Mucosa of rectum (tissue), 2 donors: ENCODE data around the gene IKBKG.
A peak's percentile ranks its signal among the peaks of the same experiment; 100 is the strongest.
"Not testable (repeated sequence)": the region's sequence is repeated elsewhere in the genome, so short reads cannot be mapped to it uniquely, and the experiment has no call there.

Source experiments
- H3K27ac ChIP-seq, 2 donors: one replicate each; pipeline ENCODE4 v1.7.0; 2013; ENCODE audit warnings: inconsistent platforms in 2 of 2, low read depth in 2 of 2, low read length in 2 of 2
- H3K27me3 ChIP-seq, 2 donors: one replicate each; pipeline ENCODE4 v1.7.0; 2013; ENCODE audit warnings: low read length in 2 of 2; ENCODE audit not compliant: control insufficient read depth in 2 of 2, insufficient read depth in 2 of 2
- H3K36me3 ChIP-seq, 2 donors: one replicate each; pipeline ENCODE4 v1.7.0; 2013; ENCODE audit warnings: low read length in 2 of 2; ENCODE audit not compliant: control insufficient read depth in 2 of 2, insufficient read depth in 2 of 2
- H3K4me1 ChIP-seq, 2 donors: one replicate each; pipeline ENCODE4 v1.7.0; 2013; ENCODE audit warnings: low read length in 2 of 2, mild to moderate bottlenecking in 1 of 2; ENCODE audit not compliant: control insufficient read depth in 2 of 2, insufficient read depth in 2 of 2
- H3K4me3 ChIP-seq, 2 donors: one replicate each; pipeline ENCODE4 v1.7.0; 2013; ENCODE audit warnings: low read length in 2 of 2
- H3K9ac ChIP-seq, 2 donors: one replicate each; pipeline ENCODE4 v1.7.0; 2013; ENCODE audit warnings: low read length in 2 of 2, low read depth in 1 of 2, mild to moderate bottlenecking in 1 of 2
- H3K9me3 ChIP-seq, 2 donors: one replicate each; pipeline ENCODE4 v1.7.0; 2013; ENCODE audit warnings: low read length in 2 of 2; ENCODE audit not compliant: control insufficient read depth in 2 of 2
- donor health status: healthy.
- donor health status: Normal muscosa, but diverticular disease.

Gene IKBKG, protein sequence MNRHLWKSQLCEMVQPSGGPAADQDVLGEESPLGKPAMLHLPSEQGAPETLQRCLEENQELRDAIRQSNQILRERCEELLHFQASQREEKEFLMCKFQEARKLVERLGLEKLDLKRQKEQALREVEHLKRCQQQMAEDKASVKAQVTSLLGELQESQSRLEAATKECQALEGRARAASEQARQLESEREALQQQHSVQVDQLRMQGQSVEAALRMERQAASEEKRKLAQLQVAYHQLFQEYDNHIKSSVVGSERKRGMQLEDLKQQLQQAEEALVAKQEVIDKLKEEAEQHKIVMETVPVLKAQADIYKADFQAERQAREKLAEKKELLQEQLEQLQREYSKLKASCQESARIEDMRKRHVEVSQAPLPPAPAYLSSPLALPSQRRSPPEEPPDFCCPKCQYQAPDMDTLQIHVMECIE

DNA sequence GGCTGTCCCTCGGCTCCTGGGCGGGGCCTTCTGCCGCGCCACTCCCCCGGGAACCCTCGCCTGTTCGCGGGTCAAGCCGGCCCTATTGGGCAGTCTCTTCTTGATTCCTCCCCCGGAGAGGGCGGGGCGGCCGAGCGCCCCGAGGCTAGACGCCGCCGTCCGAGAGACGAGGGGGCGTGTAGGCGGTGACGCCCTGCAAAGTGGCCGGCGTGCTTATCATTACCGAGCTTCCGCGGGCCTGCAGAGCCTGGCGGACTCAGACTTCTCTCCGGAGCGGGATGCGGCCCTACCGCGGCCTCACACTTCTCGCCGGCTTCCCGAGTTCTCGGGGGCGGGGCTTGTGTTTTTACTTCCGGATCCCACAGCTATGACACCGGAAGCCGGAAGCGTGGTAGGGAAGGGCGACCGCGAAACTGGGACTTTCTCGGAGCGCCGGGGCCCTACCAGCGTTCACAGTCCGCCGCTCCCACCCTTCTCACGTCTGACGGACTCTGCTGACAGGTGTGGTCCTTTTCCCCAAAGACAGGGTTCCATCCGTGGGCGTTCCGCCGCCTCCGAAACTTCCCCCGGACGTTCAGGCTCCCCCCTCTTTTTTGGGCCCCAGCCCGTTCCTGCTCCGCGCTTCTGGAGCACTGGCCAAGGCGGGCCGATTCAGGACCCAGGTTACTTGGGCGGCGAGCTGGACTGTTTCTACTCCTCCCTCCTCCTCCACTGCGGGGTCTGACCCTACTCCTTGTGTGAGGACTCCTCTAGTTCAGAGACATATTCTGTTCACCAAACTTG is at the start of gene IKBKG:
TSS of gene IKBKG (plus strand) at position 376 of the 783 bp plus-strand sequence. CDS start 4,383 bp downstream, outside the sequence.
- Histone ChIP-seq H3K27ac (peak within 1 kb of the TSS; percentile 87 to 88), H3K9me3 (no peaks in the 10 kb centered on the region), H3K4me1 (peaks cover 6 to 12% of the 10 kb centered on the region in 2 donors), H3K27me3 (peaks cover 0 to 2% of the 10 kb centered on the region in 2 donors), H3K9ac (peak within 1 kb of the TSS; percentile 75 to 81), H3K36me3 (peaks cover 0 to 5% of the 10 kb centered on the region in 2 donors), H3K4me3 (peak within 1 kb of the TSS; percentile 68 to 86)

DNA sequence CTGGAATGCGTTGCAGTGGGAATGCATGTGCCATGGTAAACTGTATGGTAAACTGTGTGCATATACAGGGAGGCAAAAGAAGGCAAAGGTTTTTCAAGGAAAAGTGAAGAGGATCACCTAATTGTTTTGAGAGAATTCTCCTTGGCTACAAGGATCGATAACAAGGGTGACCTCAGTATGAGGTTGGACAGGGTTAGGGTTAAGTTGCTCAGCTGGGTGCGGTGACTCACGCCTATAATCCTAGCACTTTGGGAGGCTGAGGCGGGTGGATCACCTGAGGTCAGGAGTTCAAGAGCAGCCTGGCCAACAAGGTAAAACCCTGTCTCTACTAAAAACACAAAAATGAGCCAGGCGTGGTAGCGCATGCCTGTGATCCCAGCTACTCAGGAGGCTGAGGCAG is 46.0 kb upstream of the IKBKG start:
- H3K4me3 ChIP-seq, H3K27me3 ChIP-seq, H3K36me3 ChIP-seq, H3K9ac ChIP-seq, H3K9me3 ChIP-seq, H3K4me1 ChIP-seq, H3K27ac ChIP-seq: not testable (repeated sequence)

DNA sequence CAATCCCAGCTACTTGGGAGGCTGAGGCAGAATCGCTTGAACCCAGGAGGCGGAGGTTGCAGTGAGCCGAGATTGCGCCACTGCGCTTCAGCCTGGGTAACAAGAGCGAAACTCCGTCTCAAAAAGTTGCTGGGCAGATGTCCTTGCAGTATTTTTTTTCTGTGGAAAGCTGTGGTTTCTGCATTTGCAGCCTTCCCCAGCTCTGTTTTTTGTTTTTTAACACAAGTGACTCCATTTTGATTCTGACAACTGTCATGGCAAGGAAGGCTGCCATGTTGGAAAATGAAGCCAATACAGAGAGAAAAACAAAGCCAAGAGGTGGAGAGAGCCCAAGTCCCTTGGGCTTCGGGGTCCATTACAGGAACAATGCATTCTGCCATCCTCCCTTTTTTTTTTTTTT is 45.3 kb upstream of the IKBKG start:
- H3K9ac ChIP-seq: no peak overlapping the region
- H3K27me3 ChIP-seq: peaks cover 0 to 2% of the 10 kb centered on the region in 2 donors
- no peaks in the 10 kb centered on the region for H3K4me1 ChIP-seq
- no peak overlapping the region for H3K4me3 ChIP-seq
- H3K9me3 ChIP-seq: no peaks in the 10 kb centered on the region
- no peak overlapping the region for H3K27ac ChIP-seq
- peaks cover 0 to 12% of the 10 kb centered on the region in 2 donors for H3K36me3 ChIP-seq

DNA sequence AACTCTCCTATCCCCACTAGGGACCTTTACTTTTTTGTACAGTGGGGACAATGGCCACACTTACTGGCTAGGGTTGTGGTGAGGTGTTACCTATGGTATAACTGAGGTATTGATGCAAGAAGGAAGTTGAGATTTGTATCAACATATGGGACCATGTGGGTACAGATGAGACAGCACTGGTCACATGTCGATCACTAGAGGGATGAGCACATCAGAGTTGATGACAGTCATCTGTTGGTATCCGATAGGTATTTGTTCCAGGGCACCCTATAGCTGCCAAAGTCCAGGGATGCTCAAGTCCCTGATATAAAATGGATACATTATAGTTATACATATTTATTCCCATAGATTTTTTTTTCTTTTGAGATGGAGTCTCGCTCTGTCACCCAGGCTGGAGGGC is 44.4 kb upstream of the IKBKG start:
- H3K9ac ChIP-seq: no peak overlapping the region
- no peak overlapping the region for H3K27ac ChIP-seq
- no peaks in the 10 kb centered on the region for H3K4me1 ChIP-seq
- H3K9me3 ChIP-seq: no peaks in the 10 kb centered on the region
- no peak overlapping the region for H3K4me3 ChIP-seq
- H3K27me3 ChIP-seq: peaks cover 0 to 2% of the 10 kb centered on the region in 2 donors
- H3K36me3 ChIP-seq: peaks cover 0 to 13% of the 10 kb centered on the region in 2 donors

DNA sequence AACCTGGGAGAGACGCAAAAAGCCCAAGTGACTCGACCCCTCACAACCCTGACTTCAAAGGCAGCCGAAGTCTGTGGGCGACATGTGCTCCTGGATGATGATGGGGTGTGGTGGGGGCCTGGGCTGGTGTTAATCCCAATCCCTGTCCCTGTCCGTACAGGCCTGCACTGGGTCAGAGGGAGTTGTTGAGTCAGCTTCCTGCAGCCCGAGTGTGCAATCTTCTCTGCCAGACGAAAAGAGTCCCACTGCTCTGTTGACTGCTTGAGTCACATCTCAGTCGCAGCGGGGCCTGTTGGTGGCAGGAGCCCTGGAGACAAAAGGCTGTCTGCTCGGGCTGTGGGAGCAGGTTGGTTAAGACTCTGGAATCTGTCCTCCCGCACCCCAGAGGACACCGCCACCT is 41.7 kb upstream of the IKBKG start:
- Histone ChIP-seq H3K9me3 (peaks cover 0 to 2% of the 10 kb centered on the region in 2 donors), H3K36me3 (peaks cover 3 to 16% of the 10 kb centered on the region in 2 donors), H3K4me3 (no peak overlapping the region), H3K4me1 (no peaks in the 10 kb centered on the region), H3K27me3 (peaks cover 0 to 2% of the 10 kb centered on the region in 2 donors), H3K27ac (no peak overlapping the region), H3K9ac (no peak overlapping the region)

DNA sequence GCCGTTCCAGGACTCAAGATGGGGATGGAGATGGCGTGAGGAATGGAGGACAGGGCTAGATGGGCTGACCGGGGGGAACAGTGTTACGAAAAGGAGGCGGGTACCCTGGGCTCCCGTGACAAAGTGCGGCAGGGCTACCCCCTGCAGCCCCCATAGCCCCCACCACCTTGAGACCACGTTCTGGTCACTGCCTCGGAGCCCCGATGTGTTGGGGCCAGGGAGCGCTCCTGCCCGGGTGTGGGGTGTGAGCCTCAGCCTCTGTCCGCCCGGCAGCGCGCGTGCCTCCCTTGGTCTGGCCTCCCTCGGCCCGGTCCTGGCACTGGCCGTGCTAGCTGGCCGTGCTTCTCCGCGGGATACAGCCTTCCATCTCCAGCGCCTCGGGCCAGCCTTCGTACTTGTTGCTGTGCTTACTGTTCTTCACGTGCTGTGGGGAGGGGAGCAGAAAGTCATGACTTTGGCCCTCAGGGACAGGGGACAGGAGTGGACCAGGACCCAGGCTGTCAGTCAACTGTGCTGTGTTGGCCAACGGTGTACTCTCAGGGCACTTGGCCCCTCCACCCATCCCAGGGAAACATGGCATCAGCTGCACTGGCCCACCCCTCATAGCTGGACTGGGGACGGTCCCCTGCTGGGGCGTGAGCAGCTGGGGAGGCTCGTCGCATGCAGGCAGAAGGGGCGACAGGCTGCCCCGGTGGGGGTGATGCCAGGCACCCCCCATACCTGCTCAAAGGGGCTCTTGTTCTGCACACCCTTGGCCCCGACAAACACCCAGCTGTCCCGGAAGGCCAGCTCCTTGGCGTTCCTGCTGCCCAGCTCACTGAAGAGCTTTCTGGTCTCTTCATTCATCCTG is 40.7 kb upstream of the IKBKG start:
- H3K27me3 ChIP-seq: peaks cover 0 to 2% of the 10 kb centered on the region in 2 donors
- peaks cover 3 to 16% of the 10 kb centered on the region in 2 donors for H3K36me3 ChIP-seq
- H3K9ac ChIP-seq: no peak overlapping the region
- peaks cover 0 to 2% of the 10 kb centered on the region in 2 donors for H3K9me3 ChIP-seq
- H3K4me1 ChIP-seq: no peaks in the 10 kb centered on the region
- no peak overlapping the region for H3K27ac ChIP-seq
- H3K4me3 ChIP-seq: no peak overlapping the region

DNA sequence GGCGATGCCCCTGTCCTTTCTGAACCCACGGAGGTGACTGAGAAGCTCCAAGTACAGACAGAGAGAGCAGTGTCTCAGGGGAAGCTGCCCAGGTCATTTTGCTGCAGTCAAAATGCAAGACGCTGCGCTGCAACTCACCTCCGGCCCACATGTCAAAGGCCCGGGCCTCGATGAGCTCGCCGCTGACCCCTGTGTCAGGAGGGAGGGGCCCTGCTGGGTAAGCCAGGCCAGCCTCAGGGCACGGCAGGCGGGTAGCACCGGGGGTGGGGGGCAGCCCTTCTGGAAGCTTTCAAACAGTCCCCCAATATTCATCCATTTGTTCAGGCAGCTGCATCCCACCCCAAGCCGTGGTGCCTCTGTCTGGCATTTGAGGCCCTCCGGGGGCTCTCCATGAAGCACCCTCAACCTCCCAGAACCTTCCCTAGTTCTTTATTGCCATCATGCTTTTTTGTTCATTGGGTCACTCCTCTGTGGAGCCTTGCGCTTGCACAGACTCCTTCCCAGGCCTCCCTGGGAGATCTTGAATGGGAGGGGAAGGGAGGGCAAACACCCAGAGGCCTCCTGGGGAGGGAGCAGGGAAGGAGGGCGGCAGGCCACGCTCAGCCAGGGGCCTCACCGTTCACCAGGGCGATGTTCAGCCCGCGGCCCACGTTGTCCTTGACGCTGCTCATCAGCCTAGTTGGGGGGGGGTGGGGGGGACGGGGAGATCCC is 39.6 kb upstream of the IKBKG start:
- Histone ChIP-seq H3K4me1 (no peaks in the 10 kb centered on the region), H3K27me3 (peaks cover 0 to 2% of the 10 kb centered on the region in 2 donors), H3K36me3 (peaks cover 3 to 16% of the 10 kb centered on the region in 2 donors), H3K9me3 (peaks cover 0 to 2% of the 10 kb centered on the region in 2 donors), H3K4me3 (no peak overlapping the region), H3K27ac (no peak overlapping the region), H3K9ac (no peak overlapping the region)

DNA sequence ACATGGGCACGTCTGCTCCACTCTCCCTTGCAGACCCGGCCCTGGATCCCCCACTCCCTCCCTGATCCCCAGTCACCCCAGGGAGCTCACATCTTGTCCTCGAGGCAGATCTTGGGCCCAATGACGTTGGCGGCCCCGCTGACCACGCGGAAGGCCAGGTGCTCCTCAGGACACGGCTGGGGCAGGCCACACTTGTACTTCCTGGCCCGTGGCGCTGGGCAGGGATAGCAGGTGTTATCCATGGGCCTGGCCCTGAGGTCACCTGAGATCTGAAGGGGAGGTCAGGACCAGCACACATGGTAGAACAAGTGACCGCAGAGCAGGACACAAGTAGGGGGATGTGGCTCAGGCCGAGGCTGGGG is 39.1 kb upstream of the IKBKG start:
- no peaks in the 10 kb centered on the region for H3K4me1 ChIP-seq
- H3K27me3 ChIP-seq: peaks cover 0 to 2% of the 10 kb centered on the region in 2 donors
- no peak overlapping the region for H3K27ac ChIP-seq
- no peak overlapping the region for H3K9ac ChIP-seq
- no peak overlapping the region for H3K4me3 ChIP-seq
- peaks cover 3 to 16% of the 10 kb centered on the region in 2 donors for H3K36me3 ChIP-seq
- peaks cover 0 to 2% of the 10 kb centered on the region in 2 donors for H3K9me3 ChIP-seq

DNA sequence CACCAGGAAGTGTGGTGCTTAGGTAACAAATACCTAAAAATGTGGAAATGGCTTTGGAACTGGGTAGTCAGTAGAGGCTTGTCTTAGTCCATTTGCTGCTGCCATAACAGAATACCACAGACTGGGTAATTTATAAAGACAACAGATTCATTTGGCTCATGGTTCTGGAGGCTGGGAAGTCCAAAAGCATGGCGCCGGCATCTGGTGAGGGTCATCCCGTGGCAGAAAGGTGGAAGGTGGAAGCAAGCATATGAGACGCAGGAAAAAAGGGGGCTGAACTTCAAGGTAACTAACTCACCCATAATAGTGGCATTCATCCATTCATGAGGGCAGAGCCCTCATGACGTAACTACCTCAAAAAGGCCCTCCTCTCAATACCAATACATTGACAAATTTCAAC is 38.0 kb upstream of the IKBKG start:
- H3K27ac ChIP-seq: no peak overlapping the region
- no peak overlapping the region for H3K4me3 ChIP-seq
- H3K9me3 ChIP-seq: peaks cover 0 to 2% of the 10 kb centered on the region in 2 donors
- peaks cover 0 to 2% of the 10 kb centered on the region in 2 donors for H3K27me3 ChIP-seq
- H3K9ac ChIP-seq: no peak overlapping the region
- H3K4me1 ChIP-seq: no peaks in the 10 kb centered on the region
- H3K36me3 ChIP-seq: peaks cover 3 to 16% of the 10 kb centered on the region in 2 donors
